Upper lobe of left lung (tissue), 4 donors: ENCODE measurements around the gene GMDS.

Experiments used
- EP300 ChIP-seq, 4 donors: sonication (generic); formaldehyde crosslinking; IDR thresholded peaks; one replicate each; pipeline ENCODE4 v1.5.1; 2017; ENCODE audit warnings: antibody characterized with exemption in 4 of 4, control low read depth in 2 of 4
- POLR2A ChIP-seq, 4 donors: fragments of 450-650 bp; IDR thresholded peaks; one replicate each; pipeline ENCODE4 v1.5.1; 2016 to 2017; ENCODE audit warnings: antibody characterized with exemption in 4 of 4, mild to moderate bottlenecking in 2 of 4
- POLR2AphosphoS5 ChIP-seq, 2 donors: sonication (generic); formaldehyde crosslinking; IDR thresholded peaks; one replicate each; pipeline ENCODE4 v1.5.1; 2017; ENCODE audit warnings: antibody characterized with exemption in 2 of 2
- TF ChIP-seq, protein P1 (sequence below), 6 experiments: fragments of 450-650 bp in 4 of 6; fragments of 200-600 bp in 2 of 6; sonication (generic) in 2 of 6; IDR thresholded peaks; one replicate each; pipeline ENCODE4 v1.5.1; 2016 to 2019; ENCODE audit warnings: antibody characterized with exemption in 6 of 6

DNA sequence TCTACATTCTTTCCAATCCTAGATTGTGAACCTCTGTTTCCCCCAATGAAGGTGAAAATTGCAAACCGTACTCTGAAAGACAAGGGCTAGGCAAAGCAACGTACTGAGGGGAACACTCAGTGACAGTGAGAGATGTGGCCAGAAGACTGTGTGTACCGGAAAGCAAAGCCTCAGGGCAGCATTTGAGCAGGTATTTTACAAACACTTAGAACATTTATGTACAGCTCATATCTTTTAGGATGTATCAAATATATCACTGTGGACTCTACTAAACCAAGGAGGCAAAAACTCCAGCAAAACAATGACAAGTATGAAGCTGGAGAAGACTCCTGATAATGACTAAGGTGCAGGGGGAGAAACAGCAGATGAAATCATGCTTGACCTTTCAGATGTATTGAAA, 398.8 kb downstream of the GMDS start:
- TF ChIP-seq, protein P1, sequence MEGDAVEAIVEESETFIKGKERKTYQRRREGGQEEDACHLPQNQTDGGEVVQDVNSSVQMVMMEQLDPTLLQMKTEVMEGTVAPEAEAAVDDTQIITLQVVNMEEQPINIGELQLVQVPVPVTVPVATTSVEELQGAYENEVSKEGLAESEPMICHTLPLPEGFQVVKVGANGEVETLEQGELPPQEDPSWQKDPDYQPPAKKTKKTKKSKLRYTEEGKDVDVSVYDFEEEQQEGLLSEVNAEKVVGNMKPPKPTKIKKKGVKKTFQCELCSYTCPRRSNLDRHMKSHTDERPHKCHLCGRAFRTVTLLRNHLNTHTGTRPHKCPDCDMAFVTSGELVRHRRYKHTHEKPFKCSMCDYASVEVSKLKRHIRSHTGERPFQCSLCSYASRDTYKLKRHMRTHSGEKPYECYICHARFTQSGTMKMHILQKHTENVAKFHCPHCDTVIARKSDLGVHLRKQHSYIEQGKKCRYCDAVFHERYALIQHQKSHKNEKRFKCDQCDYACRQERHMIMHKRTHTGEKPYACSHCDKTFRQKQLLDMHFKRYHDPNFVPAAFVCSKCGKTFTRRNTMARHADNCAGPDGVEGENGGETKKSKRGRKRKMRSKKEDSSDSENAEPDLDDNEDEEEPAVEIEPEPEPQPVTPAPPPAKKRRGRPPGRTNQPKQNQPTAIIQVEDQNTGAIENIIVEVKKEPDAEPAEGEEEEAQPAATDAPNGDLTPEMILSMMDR (IDR thresholded peaks at IDR 0.05): no peak
- TF ChIP-seq POLR2A (IDR thresholded peaks at IDR 0.05) (no peak), POLR2AphosphoS5 (IDR thresholded peaks at IDR 0.05) (no peak), EP300 (IDR thresholded peaks at IDR 0.05) (no peak)
